GM18520 (cell line): ENCODE data around the gene SLC5A2.
"Not testable (repeated sequence)": the region's sequence is repeated elsewhere in the genome, so short reads cannot be mapped to it uniquely, and the experiment has no call there.

Source experiments
- ATAC-seq: cut with Tn5 transposase; IDR thresholded peaks from one replicate; pipeline ENCODE4 v1.9.1; 2021; ENCODE audit not compliant: unreplicated experiment

The SLC5A2 gene

GRCh38 chr16:31491778-31492418 lies 9.0 kb downstream of the SLC5A2 start:
- no peak for ATAC-seq

- no peak for ATAC-seq
These were observed 10.7 kb downstream of the SLC5A2 start for GRCh38 chr16:31493506-31494125.

GRCh38 chr16:31496670-31497069 lies 13.7 kb downstream of the SLC5A2 start:
- no peak for ATAC-seq

GRCh38 chr16:31498493-31498892 lies 15.6 kb downstream of the SLC5A2 start:
- no peak for ATAC-seq

GRCh38 chr16:31499928-31500327 lies 17.0 kb downstream of the SLC5A2 start:
- ATAC-seq = no peak

GRCh38 chr16:31501226-31501965 lies 18.5 kb downstream of the SLC5A2 start:
- ATAC-seq = no peak

GRCh38 chr16:31501966-31502348 lies 19.0 kb downstream of the SLC5A2 start:
- ATAC-seq = no peak

GRCh38 chr16:31502981-31503380 lies 20.1 kb downstream of the SLC5A2 start:
- no peak for ATAC-seq

GRCh38 chr16:31503555-31503954 lies 20.6 kb downstream of the SLC5A2 start:
- ATAC-seq = not testable (repeated sequence)

- ATAC-seq = no peak
These were observed 21.2 kb downstream of the SLC5A2 start for GRCh38 chr16:31504159-31504558.

- no peak for ATAC-seq
These were observed 22.6 kb downstream of the SLC5A2 start for GRCh38 chr16:31505483-31505882.

- no peak for ATAC-seq
These were observed 24.6 kb downstream of the SLC5A2 start for GRCh38 chr16:31507617-31507928.

GRCh38 chr16:31507929-31508705 lies 25.2 kb downstream of the SLC5A2 start, which contains the start of gene RUSF1:
TSS of gene RUSF1 (minus strand) at chr16:31508391. CDS start at chr16:31508373, 18 bp downstream.
- ATAC-seq = peak; percentile 89

- ATAC-seq = no peak
These were observed 25.8 kb downstream of the SLC5A2 start for GRCh38 chr16:31508706-31509195.

GRCh38 chr16:31513126-31513525 lies 30.2 kb downstream of the SLC5A2 start:
- no peak for ATAC-seq

- ATAC-seq = no peak
These were observed 31.0 kb downstream of the SLC5A2 start for GRCh38 chr16:31513884-31514283.

GRCh38 chr16:31517800-31518402 lies 35.0 kb downstream of the SLC5A2 start:
- ATAC-seq = no peak

GRCh38 chr16:31519759-31520431 lies 37.0 kb downstream of the SLC5A2 start:
- no peak for ATAC-seq

GRCh38 chr16:31521368-31521767 lies 38.4 kb downstream of the SLC5A2 start:
- no peak for ATAC-seq

GRCh38 chr16:31522071-31522470 lies 39.1 kb downstream of the SLC5A2 start:
- no peak for ATAC-seq
